GM19397 (cell line): Measurements from ENCODE around the gene DTNA.

Source experiments
- ATAC-seq: cut with Tn5 transposase; IDR thresholded peaks from one replicate; pipeline ENCODE4 v1.9.1; 2021; ENCODE audit warnings: mild to moderate bottlenecking, moderate library complexity; ENCODE audit not compliant: unreplicated experiment

DTNA gene

DNA sequence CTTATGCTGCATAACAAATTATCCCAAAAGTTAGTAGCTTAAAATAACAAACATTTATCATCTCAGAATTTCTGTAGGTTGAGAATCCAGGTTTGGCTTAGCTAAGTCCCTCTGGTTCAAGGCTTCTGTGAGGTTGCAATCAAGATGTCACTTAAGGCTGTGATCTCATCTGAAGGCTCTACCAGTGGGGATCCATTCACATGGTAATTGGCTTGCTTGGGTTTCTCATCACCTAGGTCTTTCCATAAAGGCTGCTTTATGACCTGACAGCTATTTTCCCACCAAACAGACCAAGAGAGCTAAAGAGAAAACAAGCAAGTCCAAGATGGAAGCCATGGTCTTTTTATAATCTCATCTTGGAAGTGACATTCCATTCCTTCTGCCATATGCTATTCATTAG, 137.3 kb downstream of the DTNA start:
- no peak for ATAC-seq

GRCh38 chr18:34848156-34848555, 138.1 kb downstream of the DTNA start:
- no peak for ATAC-seq

DNA sequence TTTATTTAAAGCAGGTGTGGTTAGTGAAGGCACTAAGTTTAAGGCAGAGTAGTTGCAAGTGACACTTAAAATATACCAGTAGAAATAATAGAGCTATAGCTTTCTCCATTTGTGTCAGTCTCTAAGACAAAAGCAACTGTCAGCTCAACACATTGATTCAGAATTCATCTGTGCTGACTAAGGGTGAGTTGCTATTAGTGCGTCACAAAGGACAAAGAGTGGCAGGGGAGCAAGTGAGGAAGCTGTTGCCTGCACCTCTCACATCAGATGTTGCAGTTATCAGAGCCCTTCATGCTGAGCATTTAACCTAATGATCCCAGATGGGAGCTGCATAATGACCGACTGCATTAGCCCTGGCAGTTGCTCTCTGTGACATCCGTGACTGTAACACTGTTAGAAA, 138.6 kb downstream of the DTNA start:
- ATAC-seq: no peak

- no peak for ATAC-seq
These were observed 147.2 kb downstream of the DTNA start for GRCh38 chr18:34857320-34857719.

DNA sequence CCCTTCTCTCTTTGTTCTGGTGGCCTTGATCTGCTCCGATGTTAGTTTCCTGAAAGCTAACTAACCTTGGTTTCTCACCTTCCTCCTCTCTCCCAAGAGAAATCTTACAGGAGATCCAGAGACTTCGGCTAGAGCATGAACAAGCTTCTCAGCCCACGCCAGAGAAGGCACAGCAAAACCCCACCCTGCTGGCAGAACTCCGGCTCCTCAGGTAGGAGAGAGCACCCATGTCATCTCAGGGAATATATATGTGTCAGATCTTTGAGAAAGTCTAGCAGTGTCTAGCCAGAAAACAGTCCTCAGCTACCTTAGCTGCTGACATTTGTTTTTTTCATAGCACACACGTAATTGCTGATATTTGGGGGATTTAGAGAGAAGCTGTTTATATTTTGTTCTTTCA, 148.1 kb downstream of the DTNA start:
- ATAC-seq: no peak

GRCh38 chr18:34859496-34859895, 149.4 kb downstream of the DTNA start:
- no peak for ATAC-seq

DNA sequence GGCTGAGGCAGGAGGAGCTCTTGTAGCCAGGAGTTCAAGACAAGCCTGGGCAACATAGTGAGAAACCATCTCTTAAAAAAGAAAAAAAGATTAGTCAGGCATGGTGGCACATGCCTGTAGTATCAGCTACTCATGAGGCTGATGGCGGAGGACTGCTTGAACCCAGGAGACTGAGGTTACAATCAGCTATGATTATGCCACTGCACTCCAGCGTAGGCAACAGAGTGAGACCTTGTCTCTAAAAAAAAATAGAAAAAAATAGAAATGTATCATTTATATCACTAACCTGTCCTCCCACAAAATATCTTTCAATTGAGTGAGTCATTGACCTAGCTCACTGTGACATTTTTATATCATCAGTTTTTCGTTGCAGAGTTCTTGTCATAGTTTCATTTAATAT, 152.5 kb downstream of the DTNA start:
- ATAC-seq: no peak

GRCh38 chr18:34863702-34864101, 153.6 kb downstream of the DTNA start:
- ATAC-seq: no peak

DNA sequence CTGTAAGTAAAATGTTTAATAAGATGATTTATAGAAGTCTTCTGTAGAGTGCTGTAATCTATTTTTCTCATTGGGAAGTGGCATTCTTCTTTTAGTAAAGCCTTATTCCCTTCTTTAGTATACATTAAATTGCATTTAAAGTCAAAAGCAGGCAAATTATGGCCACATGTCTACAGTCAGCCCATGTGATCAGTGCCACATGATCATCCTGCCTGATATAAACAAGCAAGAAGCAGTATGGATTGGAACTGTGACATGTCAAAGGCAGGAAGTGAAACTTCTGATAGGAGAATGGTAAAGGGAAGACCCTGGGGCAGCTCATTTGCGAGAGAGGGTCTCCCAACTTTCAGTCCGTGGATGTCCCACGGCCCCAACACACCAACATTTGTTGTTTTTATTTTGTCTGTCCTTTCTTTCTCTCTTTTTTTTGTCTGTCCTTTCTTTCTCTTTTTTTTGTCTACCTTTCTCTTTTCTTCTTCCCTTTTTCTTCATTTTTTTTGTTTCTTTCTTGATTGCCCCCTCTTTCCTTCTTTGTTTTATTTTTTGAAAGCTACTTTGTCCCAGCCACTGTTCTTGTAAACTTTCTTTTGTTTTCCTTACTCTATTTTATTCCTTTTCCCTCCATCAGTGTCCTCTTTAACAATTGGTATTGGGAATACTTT, 154.9 kb downstream of the DTNA start:
- no peak for ATAC-seq

- no peak for ATAC-seq
These were observed 156.2 kb downstream of the DTNA start for GRCh38 chr18:34866310-34866709.

- no peak for ATAC-seq
These were observed 156.6 kb downstream of the DTNA start for GRCh38 chr18:34866739-34867138.

GRCh38 chr18:34867520-34867919, 157.4 kb downstream of the DTNA start:
- ATAC-seq: no peak

DNA sequence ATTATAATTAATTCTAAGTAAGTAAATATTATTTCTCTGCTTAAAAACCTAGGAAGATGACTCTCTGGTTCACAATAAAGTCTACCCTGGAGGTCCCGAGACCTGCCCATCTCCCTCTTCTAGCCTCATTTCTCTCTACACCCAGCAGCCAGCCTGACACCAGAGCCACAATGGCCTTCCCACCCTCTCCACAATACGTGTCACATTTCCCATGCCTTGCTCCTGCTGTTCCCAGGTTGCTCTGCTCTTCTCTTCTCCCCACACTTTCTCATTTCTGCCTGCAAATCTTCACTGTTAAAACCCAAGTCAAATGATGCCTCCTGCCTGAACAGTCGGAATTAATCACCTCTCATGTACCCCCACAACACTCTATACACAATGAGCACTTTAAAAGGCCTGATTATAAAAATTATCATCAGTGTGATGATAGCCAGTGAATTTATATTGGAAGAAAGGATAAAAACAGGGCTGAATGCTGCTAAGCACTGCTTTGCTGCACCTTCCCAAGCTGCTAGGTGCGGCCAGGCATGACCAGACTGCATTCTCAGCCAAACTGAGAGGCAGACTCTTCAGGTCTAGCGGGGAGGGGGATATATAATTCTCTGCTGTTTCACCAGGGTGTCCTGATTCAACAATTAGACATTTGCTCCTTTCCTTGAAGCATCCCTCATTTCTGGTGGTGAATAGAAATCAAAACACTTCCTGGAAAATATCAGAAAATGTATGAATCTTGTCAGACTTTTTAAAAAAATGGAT, 160.6 kb downstream of the DTNA start:
- no peak for ATAC-seq

- ATAC-seq: no peak
These were observed 161.3 kb downstream of the DTNA start for GRCh38 chr18:34871435-34871834.

DNA sequence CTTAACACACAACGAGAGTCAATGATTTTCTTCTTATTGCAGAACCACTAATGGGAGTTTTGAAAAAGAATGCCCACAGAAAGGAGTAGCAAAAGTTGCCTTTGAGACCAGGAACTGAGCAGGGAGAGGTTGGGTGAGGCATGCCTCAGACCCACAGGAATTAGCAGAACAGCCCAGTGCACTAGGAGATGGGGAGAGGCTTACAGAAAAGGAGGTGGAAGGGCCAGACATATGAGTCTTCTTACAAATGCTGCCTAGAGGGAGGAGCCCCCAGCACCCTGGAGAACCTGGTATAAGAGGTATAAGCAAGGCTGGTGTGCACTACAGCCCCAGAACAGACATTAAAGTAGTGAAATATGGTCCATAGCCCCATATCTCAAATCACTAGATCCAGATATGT, 162.0 kb downstream of the DTNA start:
- ATAC-seq: no peak

GRCh38 chr18:34873986-34874580, 164.0 kb downstream of the DTNA start:
- ATAC-seq: no peak

DNA sequence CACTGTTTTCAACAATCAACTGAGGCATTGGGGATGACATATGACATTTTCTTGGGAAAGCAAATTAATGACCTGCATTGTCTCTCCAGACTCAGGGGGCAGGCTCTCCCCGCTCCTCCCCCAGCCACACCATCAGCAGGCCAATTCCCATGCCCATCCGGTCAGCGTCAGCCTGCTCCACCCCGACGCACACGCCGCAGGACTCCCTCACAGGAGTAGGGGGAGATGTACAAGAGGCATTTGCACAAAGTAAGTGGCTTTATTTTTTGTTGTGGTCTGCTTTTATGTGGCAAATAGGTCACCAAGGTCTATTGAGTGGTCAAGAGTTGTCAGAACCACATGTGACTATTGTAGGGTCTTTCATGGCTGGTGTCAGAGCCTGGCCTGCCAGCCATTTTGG, 165.1 kb downstream of the DTNA start:
- ATAC-seq: no peak

- ATAC-seq: no peak
These were observed 170.3 kb downstream of the DTNA start for GRCh38 chr18:34880403-34880802.

DNA sequence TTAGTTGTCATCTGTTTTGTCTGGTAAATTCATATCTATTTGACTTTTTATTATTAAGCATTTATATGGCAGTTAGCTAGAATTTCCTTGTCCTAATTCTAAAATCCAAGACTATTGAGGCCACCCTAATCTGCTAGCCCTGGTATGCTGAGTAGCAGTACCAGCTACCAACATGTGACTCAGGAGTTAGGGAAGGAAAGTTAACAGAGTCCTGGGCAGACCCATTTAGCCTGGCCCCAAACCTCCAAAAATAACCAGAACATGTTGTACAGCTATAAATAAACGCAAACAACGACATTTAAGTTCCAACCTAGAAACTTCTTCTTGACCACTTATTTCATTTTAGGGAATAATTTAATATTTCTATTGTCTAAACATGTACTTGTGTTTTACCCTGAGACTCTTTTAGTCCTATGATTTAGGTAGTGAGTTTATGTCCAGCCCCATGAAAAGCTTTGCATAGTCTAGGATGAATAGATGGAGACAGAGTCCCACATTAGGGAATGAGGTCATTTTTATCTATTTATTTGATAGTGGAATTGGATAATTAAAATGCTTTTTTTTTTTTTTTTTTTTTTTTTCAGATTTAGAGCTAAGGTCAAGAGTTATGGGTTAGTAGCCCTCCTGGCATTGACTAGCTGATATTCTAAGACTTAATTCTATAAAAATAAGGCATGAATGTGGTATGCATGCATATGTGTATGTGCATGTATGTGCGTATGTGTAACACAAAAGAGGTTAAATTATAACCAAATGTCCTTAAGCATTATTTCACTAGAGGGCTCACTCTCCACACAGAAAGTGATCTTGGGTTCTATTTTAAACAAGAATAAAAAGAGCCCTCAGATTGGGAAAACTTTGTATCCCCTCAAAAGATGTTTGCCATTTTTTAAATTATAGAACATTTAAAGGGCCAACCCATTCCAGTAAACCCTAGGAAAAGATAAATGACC, 171.1 kb downstream of the DTNA start:
- no peak for ATAC-seq

DNA sequence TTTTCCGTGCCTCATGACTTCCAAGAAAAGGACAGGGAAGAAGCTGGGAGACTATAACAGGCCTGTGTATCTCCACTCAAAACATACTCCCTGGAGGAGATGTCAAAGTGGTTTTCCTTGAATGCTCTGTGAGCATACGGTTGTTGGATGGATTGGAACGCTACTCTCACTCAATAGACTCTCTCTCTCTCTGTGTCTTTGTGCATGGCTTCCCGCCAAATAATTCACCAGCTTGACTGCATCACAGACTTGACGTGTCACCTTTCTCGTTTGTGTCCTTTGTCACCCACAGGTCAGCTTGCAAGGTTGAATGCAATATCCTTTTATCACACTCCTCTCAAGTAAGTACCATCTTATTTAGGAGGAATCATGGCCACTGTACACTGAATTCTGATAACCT, 174.3 kb downstream of the DTNA start:
- ATAC-seq: no peak

DNA sequence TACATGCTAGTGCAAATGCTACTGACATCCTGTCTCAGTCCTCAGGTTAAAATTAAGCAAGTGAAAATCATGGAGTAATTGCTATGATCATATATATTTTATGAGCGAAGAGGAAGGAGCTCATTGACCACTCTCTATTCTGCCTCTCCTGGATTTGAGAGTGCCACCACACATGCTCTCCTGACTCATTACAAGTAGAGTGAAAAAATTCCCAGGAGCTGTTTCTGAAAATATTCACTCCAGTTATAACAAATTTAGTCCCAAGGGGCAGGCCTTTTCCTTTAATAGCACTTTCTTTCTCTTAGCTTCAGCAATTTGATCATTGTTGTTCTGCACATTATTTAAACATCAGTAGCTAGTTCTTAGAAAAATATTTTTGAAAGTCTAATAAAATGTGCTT, 176.1 kb downstream of the DTNA start:
- no peak for ATAC-seq
